ENCODE measurements around the gene GLIS1.

GLIS1 gene

GRCh38 chr1:53475664-53476063 lies 263.3 kb downstream of the GLIS1 start:
- no peak for DNase-seq (ENCODE audit: extremely low read depth, low read depth)
- no peak overlapping the region for H3K4me3 ChIP-seq (replicated peaks; ENCODE audit: low read depth, low read length)
- no peak for TF ChIP-seq CTCF (IDR thresholded peaks at IDR 0.05; ENCODE audit: low read depth, low read length, missing control alignments)

GRCh38 chr1:53473463-53473862 lies 265.5 kb downstream of the GLIS1 start:
- H3K4me3 ChIP-seq (replicated peaks; ENCODE audit: low read depth, low read length), result no peak overlapping the region
- peak; percentile 33 for TF ChIP-seq CTCF (IDR thresholded peaks at IDR 0.05; ENCODE audit: low read depth, low read length, missing control alignments)
- no peak for DNase-seq (ENCODE audit: extremely low read depth, low read depth)

- H3K4me3 ChIP-seq (replicated peaks; ENCODE audit: low read depth, low read length), result no peak overlapping the region
- no peak for TF ChIP-seq CTCF (IDR thresholded peaks at IDR 0.05; ENCODE audit: low read depth, low read length, missing control alignments)
- DNase-seq (ENCODE audit: extremely low read depth, low read depth), result no peak
These were observed 268.0 kb downstream of the GLIS1 start for GRCh38 chr1:53471000-53471399.

- H3K4me3 ChIP-seq (replicated peaks; ENCODE audit: low read depth, low read length), result no peak overlapping the region
- TF ChIP-seq CTCF (IDR thresholded peaks at IDR 0.05; ENCODE audit: low read depth, low read length, missing control alignments), result no peak
- DNase-seq (ENCODE audit: extremely low read depth, low read depth), result no peak
These were observed 268.4 kb downstream of the GLIS1 start for GRCh38 chr1:53470584-53470983.

- DNase-seq (ENCODE audit: extremely low read depth, low read depth), result no peak
- TF ChIP-seq CTCF (IDR thresholded peaks at IDR 0.05; ENCODE audit: low read depth, low read length, missing control alignments), result peak; percentile 50
- H3K4me3 ChIP-seq (replicated peaks; ENCODE audit: low read depth, low read length), result no peak overlapping the region
These were observed 268.8 kb downstream of the GLIS1 start for GRCh38 chr1:53470155-53470554.

GRCh38 chr1:53469373-53469772 lies 269.6 kb downstream of the GLIS1 start:
- H3K4me3 ChIP-seq (replicated peaks; ENCODE audit: low read depth, low read length), result no peak overlapping the region
- DNase-seq (ENCODE audit: extremely low read depth, low read depth), result no peak
- peak; percentile 6 for TF ChIP-seq CTCF (IDR thresholded peaks at IDR 0.05; ENCODE audit: low read depth, low read length, missing control alignments)

GRCh38 chr1:53468374-53468773 lies 270.6 kb downstream of the GLIS1 start:
- no peak for DNase-seq (ENCODE audit: extremely low read depth, low read depth)

More at GRCh38 chr1:53468374-53468773, 270.6 kb downstream of the GLIS1 start:
- no peak overlapping the region for H3K4me3 ChIP-seq (replicated peaks; ENCODE audit: low read depth, low read length)
- TF ChIP-seq CTCF (IDR thresholded peaks at IDR 0.05; ENCODE audit: low read depth, low read length, missing control alignments), result no peak

Measured in HFF-Myc (cell line).